ENCODE measurements around the gene PPP4R3A.
"Not testable (repeated sequence)": the region's sequence is repeated elsewhere in the genome, so short reads cannot be mapped to it uniquely, and the experiment has no call there.

The PPP4R3A gene

GRCh38 chr14:91438845-91439244 lies 71.3 kb downstream of the PPP4R3A start:
- DNase-seq (ENCODE audit: low read depth): no peak

GRCh38 chr14:91436266-91436665 lies 73.8 kb downstream of the PPP4R3A start:
- DNase-seq (ENCODE audit: low read depth): not testable (repeated sequence)

GRCh38 chr14:91429385-91429784 lies 80.7 kb downstream of the PPP4R3A start:
- DNase-seq (ENCODE audit: low read depth): no peak

GRCh38 chr14:91428931-91429330 lies 81.2 kb downstream of the PPP4R3A start:
- not testable (repeated sequence) for DNase-seq (ENCODE audit: low read depth)

GRCh38 chr14:91425531-91425944 lies 84.6 kb downstream of the PPP4R3A start:
- not testable (repeated sequence) for DNase-seq (ENCODE audit: low read depth)

- no peak for DNase-seq (ENCODE audit: low read depth)
These were observed 85.1 kb downstream of the PPP4R3A start for GRCh38 chr14:91424813-91425530.

GRCh38 chr14:91420686-91421085 lies 89.4 kb downstream of the PPP4R3A start:
- no peak for DNase-seq (ENCODE audit: low read depth)

- DNase-seq (ENCODE audit: low read depth): no peak
These were observed 90.7 kb downstream of the PPP4R3A start for GRCh38 chr14:91419451-91419850.

GRCh38 chr14:91419044-91419397 lies 91.1 kb downstream of the PPP4R3A start:
- no peak for DNase-seq (ENCODE audit: low read depth)

- no peak for DNase-seq (ENCODE audit: low read depth)
These were observed 91.6 kb downstream of the PPP4R3A start for GRCh38 chr14:91418387-91419043.

- DNase-seq (ENCODE audit: low read depth): no peak
These were observed 92.1 kb downstream of the PPP4R3A start for GRCh38 chr14:91417983-91418386.

GRCh38 chr14:91417120-91417982 lies 92.8 kb downstream of the PPP4R3A start, which contains the start of gene CCDC88C:
Gene CCDC88C, minus strand, starts transcription at chr14:91417820. Its CDS starts 130 bp downstream, at chr14:91417690.
- no peak for DNase-seq (ENCODE audit: low read depth)

GRCh38 chr14:91416744-91417119 lies 93.4 kb downstream of the PPP4R3A start:
- DNase-seq (ENCODE audit: low read depth): no peak

- DNase-seq (ENCODE audit: low read depth): no peak
These were observed 94.0 kb downstream of the PPP4R3A start for GRCh38 chr14:91415794-91416743.

GRCh38 chr14:91414475-91414833 lies 95.7 kb downstream of the PPP4R3A start:
- DNase-seq (ENCODE audit: low read depth): no peak

GRCh38 chr14:91413547-91414474 lies 96.3 kb downstream of the PPP4R3A start:
- no peak for DNase-seq (ENCODE audit: low read depth)

- no peak for DNase-seq (ENCODE audit: low read depth)
These were observed 97.2 kb downstream of the PPP4R3A start for GRCh38 chr14:91412939-91413338.

GRCh38 chr14:91410771-91411536 lies 99.2 kb downstream of the PPP4R3A start:
- DNase-seq (ENCODE audit: low read depth): no peak

- no peak for DNase-seq (ENCODE audit: low read depth)
These were observed 100.0 kb downstream of the PPP4R3A start for GRCh38 chr14:91409928-91410718.
